M059J (cell line): ENCODE results near the gene CITED1. TPM values are rescaled to one million over a fixed set of nuclear protein-coding genes. Genes with fewer than 3 reads are reported as not detected.

Experiments
- DNase-seq: peaks from one replicate; pipeline ENCODE4 v3.0.0-alpha.2; 2012; ENCODE audit warnings: low read depth
- total RNA-seq: library from RNA; depleted of rRNA; stranded (reverse); fragments of >200 nt; shearing (Covaris generic); gene quantifications from 2 replicates; pipeline ENCODE4 v1.2.3, GENCODE V29; 2014

Gene CITED1
- total RNA-seq, 1 experiment from 2014 or later, result 0.59 TPM

GRCh38 chrX:72308566-72309296 lies 3.0 kb upstream of the CITED1 start:
- DNase-seq, result peak; percentile 71

GRCh38 chrX:72308209-72308565 lies 2.5 kb upstream of the CITED1 start:
- DNase-seq, result no peak

- DNase-seq, result peak; percentile 16
Observed at GRCh38 chrX:72307646-72308051, 1.9 kb upstream of the CITED1 start.

- peak; percentile 86 for DNase-seq
Observed at GRCh38 chrX:72306851-72307645, 1.3 kb upstream of the CITED1 start.

GRCh38 chrX:72306085-72306801 lies 529 bp upstream of the CITED1 start:
- peak; percentile 50 for DNase-seq

GRCh38 chrX:72304877-72305276 lies 837 bp downstream of the CITED1 start:
- peak; percentile 31 for DNase-seq

- DNase-seq, result no peak
Observed at GRCh38 chrX:72301781-72302180, 3.9 kb downstream of the CITED1 start.

- DNase-seq, result no peak
Observed at GRCh38 chrX:72299891-72300630, 5.7 kb downstream of the CITED1 start.

- peak; percentile 34 for DNase-seq
Observed at GRCh38 chrX:72297953-72298730, 7.6 kb downstream of the CITED1 start.

- DNase-seq, result peak; percentile 23
Observed at GRCh38 chrX:72296991-72297390, 8.7 kb downstream of the CITED1 start.

- no peak for DNase-seq
Observed at GRCh38 chrX:72295745-72296144, 10.0 kb downstream of the CITED1 start.

- no peak for DNase-seq
Observed at GRCh38 chrX:72294497-72294896, 11.2 kb downstream of the CITED1 start.

- no peak for DNase-seq
Observed at GRCh38 chrX:72282302-72282701, 23.4 kb downstream of the CITED1 start.

- DNase-seq, result peak; percentile 83
Observed at GRCh38 chrX:72280321-72280845, 25.3 kb downstream of the CITED1 start.

- no peak for DNase-seq
Observed at GRCh38 chrX:72276478-72276953, 29.2 kb downstream of the CITED1 start.

- peak; percentile 52 for DNase-seq
Observed at GRCh38 chrX:72274526-72274925, 31.2 kb downstream of the CITED1 start.

GRCh38 chrX:72273718-72274117 lies 32.0 kb downstream of the CITED1 start:
- DNase-seq, result peak; percentile 52

- DNase-seq, result peak; percentile 92
Observed at GRCh38 chrX:72272868-72273267, 32.8 kb downstream of the CITED1 start.

GRCh38 chrX:72271812-72272211 lies 33.9 kb downstream of the CITED1 start:
- DNase-seq, result no peak

GRCh38 chrX:72271091-72271788 lies 34.5 kb downstream of the CITED1 start:
- peak; percentile 29 for DNase-seq
